Measurements from ENCODE around the gene ZNF692.

The ZNF692 gene

GRCh38 chr1:248858096-248858890 lies 592 bp downstream of the ZNF692 start:
- peak; percentile 76 for ATAC-seq
- Mint-ChIP-seq H3K27ac (peak overlapping the region; percentile 90), H3K4me1 (peaks cover 45% of the 10 kb centered on the region), H3K36me3 (peaks cover 7% of the 10 kb centered on the region), H3K9me3 (no peaks in the 10 kb centered on the region), H3K4me3 (peak overlapping the region; percentile 94), H3K27me3 (no peaks in the 10 kb centered on the region)

- ATAC-seq: no peak
- Mint-ChIP-seq H3K9me3 (no peaks in the 10 kb centered on the region), H3K27me3 (no peaks in the 10 kb centered on the region), H3K27ac (peak overlapping the region; percentile 90), H3K4me1 (peaks cover 42% of the 10 kb centered on the region), H3K36me3 (peaks cover 7% of the 10 kb centered on the region), H3K4me3 (peak overlapping the region; percentile 94)
Observed at GRCh38 chr1:248857749-248858095, 1.2 kb downstream of the ZNF692 start.

- H3K27ac Mint-ChIP-seq: peak overlapping the region; percentile 90
- H3K27me3 Mint-ChIP-seq: no peaks in the 10 kb centered on the region
- H3K36me3 Mint-ChIP-seq: peaks cover 7% of the 10 kb centered on the region
- H3K4me1 Mint-ChIP-seq: peaks cover 37% of the 10 kb centered on the region
- H3K9me3 Mint-ChIP-seq: no peaks in the 10 kb centered on the region
- no peak for ATAC-seq
- H3K4me3 Mint-ChIP-seq: peak overlapping the region; percentile 94
Observed at GRCh38 chr1:248857201-248857600, 1.7 kb downstream of the ZNF692 start.

GRCh38 chr1:248856176-248856575 lies 2.7 kb downstream of the ZNF692 start:
- peaks cover 37% of the 10 kb centered on the region for H3K4me1 Mint-ChIP-seq
- no peaks in the 10 kb centered on the region for H3K9me3 Mint-ChIP-seq
- ATAC-seq: no peak
- H3K27ac Mint-ChIP-seq: no peak overlapping the region
- peaks cover 7% of the 10 kb centered on the region for H3K36me3 Mint-ChIP-seq
- no peak overlapping the region for H3K4me3 Mint-ChIP-seq
- H3K27me3 Mint-ChIP-seq: no peaks in the 10 kb centered on the region

- no peak overlapping the region for H3K27ac Mint-ChIP-seq
- peaks cover 36% of the 10 kb centered on the region for H3K4me1 Mint-ChIP-seq
- no peaks in the 10 kb centered on the region for H3K9me3 Mint-ChIP-seq
- peaks cover 7% of the 10 kb centered on the region for H3K36me3 Mint-ChIP-seq
- no peaks in the 10 kb centered on the region for H3K27me3 Mint-ChIP-seq
- ATAC-seq: no peak
- no peak overlapping the region for H3K4me3 Mint-ChIP-seq
Observed at GRCh38 chr1:248855580-248855979, 3.3 kb downstream of the ZNF692 start.

- H3K4me1 Mint-ChIP-seq: peaks cover 20% of the 10 kb centered on the region
- no peaks in the 10 kb centered on the region for H3K27me3 Mint-ChIP-seq
- no peak for ATAC-seq
- H3K4me3 Mint-ChIP-seq: no peak overlapping the region
- H3K27ac Mint-ChIP-seq: no peak overlapping the region
- H3K9me3 Mint-ChIP-seq: no peaks in the 10 kb centered on the region
- H3K36me3 Mint-ChIP-seq: peaks cover 10% of the 10 kb centered on the region
Observed at GRCh38 chr1:248853663-248854375, 5.1 kb downstream of the ZNF692 start.

- H3K27me3 Mint-ChIP-seq: no peaks in the 10 kb centered on the region
- H3K4me3 Mint-ChIP-seq: no peak overlapping the region
- no peaks in the 10 kb centered on the region for H3K9me3 Mint-ChIP-seq
- H3K4me1 Mint-ChIP-seq: peaks cover 11% of the 10 kb centered on the region
- H3K36me3 Mint-ChIP-seq: peaks cover 17% of the 10 kb centered on the region
- ATAC-seq: peak; percentile 59
- H3K27ac Mint-ChIP-seq: no peak overlapping the region
Observed at GRCh38 chr1:248852481-248853405, 6.1 kb downstream of the ZNF692 start.

- Mint-ChIP-seq H3K27me3 (no peaks in the 10 kb centered on the region), H3K36me3 (peaks cover 25% of the 10 kb centered on the region), H3K27ac (no peak overlapping the region), H3K4me3 (no peak overlapping the region), H3K9me3 (no peaks in the 10 kb centered on the region), H3K4me1 (peaks cover 5% of the 10 kb centered on the region)
- ATAC-seq: no peak
Observed at GRCh38 chr1:248851390-248851789, 7.5 kb downstream of the ZNF692 start.

- H3K4me3 Mint-ChIP-seq: no peak overlapping the region
- H3K4me1 Mint-ChIP-seq: no peaks in the 10 kb centered on the region
- no peak overlapping the region for H3K27ac Mint-ChIP-seq
- H3K9me3 Mint-ChIP-seq: no peaks in the 10 kb centered on the region
- no peak for ATAC-seq
- H3K27me3 Mint-ChIP-seq: no peaks in the 10 kb centered on the region
- H3K36me3 Mint-ChIP-seq: peaks cover 23% of the 10 kb centered on the region
Observed at GRCh38 chr1:248850536-248851251, 8.2 kb downstream of the ZNF692 start.

- Mint-ChIP-seq H3K9me3 (no peaks in the 10 kb centered on the region), H3K4me3 (no peak overlapping the region), H3K36me3 (peaks cover 28% of the 10 kb centered on the region), H3K27me3 (no peaks in the 10 kb centered on the region), H3K4me1 (no peaks in the 10 kb centered on the region), H3K27ac (no peak overlapping the region)
- no peak for ATAC-seq
Observed at GRCh38 chr1:248850124-248850523, 8.8 kb downstream of the ZNF692 start.

- Mint-ChIP-seq H3K4me1 (no peaks in the 10 kb centered on the region), H3K4me3 (no peak overlapping the region), H3K27me3 (no peaks in the 10 kb centered on the region), H3K9me3 (no peaks in the 10 kb centered on the region), H3K27ac (no peak overlapping the region), H3K36me3 (peaks cover 30% of the 10 kb centered on the region)
- ATAC-seq: no peak
Observed at GRCh38 chr1:248849637-248850036, 9.2 kb downstream of the ZNF692 start.

- H3K27ac Mint-ChIP-seq: no peak overlapping the region
- no peaks in the 10 kb centered on the region for H3K27me3 Mint-ChIP-seq
- peaks cover 35% of the 10 kb centered on the region for H3K36me3 Mint-ChIP-seq
- no peaks in the 10 kb centered on the region for H3K9me3 Mint-ChIP-seq
- no peak overlapping the region for H3K4me3 Mint-ChIP-seq
- H3K4me1 Mint-ChIP-seq: no peaks in the 10 kb centered on the region
- no peak for ATAC-seq
Observed at GRCh38 chr1:248849152-248849551, 9.7 kb downstream of the ZNF692 start.

GRCh38 chr1:248848602-248849001 lies 10.3 kb downstream of the ZNF692 start:
- H3K27me3 Mint-ChIP-seq: no peaks in the 10 kb centered on the region
- H3K9me3 Mint-ChIP-seq: no peaks in the 10 kb centered on the region
- no peak overlapping the region for H3K4me3 Mint-ChIP-seq
- H3K36me3 Mint-ChIP-seq: peaks cover 36% of the 10 kb centered on the region
- no peak overlapping the region for H3K27ac Mint-ChIP-seq
- H3K4me1 Mint-ChIP-seq: no peaks in the 10 kb centered on the region
- no peak for ATAC-seq

- no peaks in the 10 kb centered on the region for H3K4me1 Mint-ChIP-seq
- H3K27me3 Mint-ChIP-seq: no peaks in the 10 kb centered on the region
- H3K9me3 Mint-ChIP-seq: no peaks in the 10 kb centered on the region
- peaks cover 36% of the 10 kb centered on the region for H3K36me3 Mint-ChIP-seq
- H3K27ac Mint-ChIP-seq: no peak overlapping the region
- no peak overlapping the region for H3K4me3 Mint-ChIP-seq
- no peak for ATAC-seq
Observed at GRCh38 chr1:248847956-248848561, 10.8 kb downstream of the ZNF692 start.
